Measurements from ENCODE around the gene ZNF10. TPM values are rescaled to one million over a fixed set of nuclear protein-coding genes. Genes with fewer than 3 reads are reported as not detected.

Gene ZNF10
- 4.8 and 8.1 TPM in 2 replicates for total RNA-seq

GRCh38 chr12:133130038-133130807, at the start of gene ZNF10, which contains the start of gene ZNF891:
ZNF10 (plus strand) TSS chr12:133130627; CDS start chr12:133144493, 13,866 bp downstream.
ZNF891 (minus strand) TSS chr12:133130274; CDS start chr12:133121918, 8,356 bp downstream.

GRCh38 chr12:133181238-133181959, 51.0 kb downstream of the ZNF10 start, which contains the start of gene ZNF268:
ZNF268 (plus strand) TSS chr12:133181495; CDS start chr12:133181998, 503 bp downstream.

Other genes with a start within 250 kb of the ZNF10 start
- gene CHFR, start 243.0 kb upstream of the ZNF10 start, total RNA-seq, result 33.8 and 45.5 TPM in 2 replicates
- 5.5 and 17.2 TPM in 2 replicates for gene ZNF605, start 174.3 kb upstream of the ZNF10 start, total RNA-seq
- 16.7 and 24.6 TPM in 2 replicates for gene ZNF26, start 144.3 kb upstream of the ZNF10 start, total RNA-seq
- gene ZNF84, start 93.1 kb upstream of the ZNF10 start, total RNA-seq, result 22.9 and 44.0 TPM in 2 replicates
- gene ZNF140, start 49.7 kb upstream of the ZNF10 start, total RNA-seq, result 37.3 and 43.2 TPM in 2 replicates
- gene ZNF891, start 353 bp upstream of the ZNF10 start, total RNA-seq, result 0.34 and 1.6 TPM in 2 replicates
- gene ZNF268, start 50.9 kb downstream of the ZNF10 start, total RNA-seq, result 20.5 and 33.8 TPM in 2 replicates
- gene ANHX, start 105.2 kb downstream of the ZNF10 start, total RNA-seq, result not detected in 2 replicates